MCF 10A (cell line): ENCODE data around the gene JSRP1. TPM values are rescaled to one million over a fixed set of nuclear protein-coding genes. Genes with fewer than 3 reads are reported as not detected.

Experiments used
- BruUV-seq: library from RNA; stranded (reverse); fragments of 400-500 nt; replicated peaks from 2 replicates; lab custom pipeline; 2021; lab: Mats Ljungman, UMichigan
- CTCF ChIA-PET: fragments of 300-600 bp; sonication (Branson Sonifier 250); formaldehyde crosslinking; extraction: SDS; loops from one replicate; lab custom pipeline; 2021; ENCODE audit warnings: antibody characterized with exemption, inconsistent platforms; lab: Yijun Ruan, JAX
- POLR2A ChIA-PET: fragments of 300-600, 350-650 bp; sonication (Branson Sonifier 250); formaldehyde crosslinking; extraction: SDS; loops from one replicate; lab custom pipeline; 2020; ENCODE audit warnings: antibody characterized with exemption, inconsistent platforms; lab: Yijun Ruan, JAX
- DNase-seq: peaks from one replicate; pipeline ENCODE4 v3.0.0-alpha.2; 2018; ENCODE audit not compliant: unreplicated experiment
- H3K27ac Mint-ChIP-seq: one replicate; pipeline ENCODE4 v1.8.0; 2022; ENCODE audit warnings: mild to moderate bottlenecking, low read depth, mixed read lengths; ENCODE audit not compliant: unreplicated experiment
- H3K27me3 Mint-ChIP-seq: one replicate; pipeline ENCODE4 v1.8.0; 2022; ENCODE audit warnings: mixed read lengths; ENCODE audit not compliant: insufficient read depth, unreplicated experiment
- H3K36me3 Mint-ChIP-seq: one replicate; pipeline ENCODE4 v1.8.0; 2022; ENCODE audit warnings: mild to moderate bottlenecking, moderate library complexity, mixed read lengths; ENCODE audit not compliant: insufficient read depth, unreplicated experiment
- H3K4me1 Mint-ChIP-seq: one replicate; pipeline ENCODE4 v1.8.0; 2022; ENCODE audit warnings: mixed read lengths; ENCODE audit not compliant: insufficient read depth, unreplicated experiment
- H3K4me3 Mint-ChIP-seq: one replicate; pipeline ENCODE4 v1.8.0; 2022; ENCODE audit warnings: mild to moderate bottlenecking, moderate library complexity, mixed read lengths; ENCODE audit not compliant: unreplicated experiment
- H3K9me3 Mint-ChIP-seq: one replicate; pipeline ENCODE4 v1.8.0; 2022; ENCODE audit warnings: mixed read lengths; ENCODE audit not compliant: unreplicated experiment
- CTCF ChIP-seq: fragments of 200-600 bp; IDR thresholded peaks from one replicate; pipeline ENCODE4 v1.8.0; 2022; ENCODE audit warnings: antibody characterized with exemption, mild to moderate bottlenecking; ENCODE audit not compliant: unreplicated experiment
- intact Hi-C: fragments of 100-400 bp; cut with micrococcal nuclease; formaldehyde crosslinking; loops from 2 replicates; pipeline ENCODE4 v1.14.1; 2022
- total RNA-seq: library from RNA; stranded (reverse); gene quantifications from 2 replicates; pipeline ENCODE4 v1.2.3, GENCODE V29; 2022

Gene JSRP1
- total RNA-seq, 1 experiment from 2014 or later, result 0.37 TPM

- TF ChIP-seq CTCF, result no peak
- CTCF ChIA-PET, result interaction anchor here (0.7 to 1.3 kb wide), 2 partner anchors 89 to 173 kb away, joined by 4 to 6 read pairs; no protein-coding TSS in a partner anchor
- no peak for DNase-seq
- BruUV-seq, result no TSS peak
- H3K27ac Mint-ChIP-seq, result no peak overlapping the region
- H3K4me1 Mint-ChIP-seq, result no peaks in the 10 kb centered on the region
- no peaks in the 10 kb centered on the region for H3K36me3 Mint-ChIP-seq
- H3K9me3 Mint-ChIP-seq, result no peaks in the 10 kb centered on the region
- H3K4me3 Mint-ChIP-seq, result no peak overlapping the region
- POLR2A ChIA-PET, result no interaction called here
- H3K27me3 Mint-ChIP-seq, result no peaks in the 10 kb centered on the region
- intact Hi-C loops, result no loop called here
These were observed 46.3 kb upstream of the JSRP1 start for GRCh38 chr19:2302319-2303210.

GRCh38 chr19:2300533-2300932 is 44.3 kb upstream of the JSRP1 start:
- no peak overlapping the region for H3K4me3 Mint-ChIP-seq
- no peak overlapping the region for H3K27ac Mint-ChIP-seq
- no peak for DNase-seq
- no peak for TF ChIP-seq CTCF
- H3K36me3 Mint-ChIP-seq, result no peaks in the 10 kb centered on the region
- CTCF ChIA-PET, result no interaction called here
- POLR2A ChIA-PET, result no interaction called here
- no peaks in the 10 kb centered on the region for H3K27me3 Mint-ChIP-seq
- no TSS peak for BruUV-seq
- no peaks in the 10 kb centered on the region for H3K9me3 Mint-ChIP-seq
- intact Hi-C loops, result no loop called here
- no peaks in the 10 kb centered on the region for H3K4me1 Mint-ChIP-seq

GRCh38 chr19:2296141-2296540 is 39.9 kb upstream of the JSRP1 start:
- Mint-ChIP-seq H3K27ac (no peak overlapping the region), H3K9me3 (no peaks in the 10 kb centered on the region), H3K4me3 (no peak overlapping the region), H3K27me3 (peaks cover 23% of the 10 kb centered on the region), H3K36me3 (no peaks in the 10 kb centered on the region), H3K4me1 (no peaks in the 10 kb centered on the region)
- BruUV-seq, result no TSS peak
- ChIA-PET POLR2A (no interaction called here), CTCF (no interaction called here)
- no peak for DNase-seq
- intact Hi-C loops, result no loop called here
- TF ChIP-seq CTCF, result no peak

GRCh38 chr19:2294687-2295335 is 38.6 kb upstream of the JSRP1 start:
- no peak for TF ChIP-seq CTCF
- H3K27me3 Mint-ChIP-seq, result peaks cover 23% of the 10 kb centered on the region
- CTCF ChIA-PET, result no interaction called here
- no TSS peak for BruUV-seq
- no peak overlapping the region for H3K27ac Mint-ChIP-seq
- H3K4me3 Mint-ChIP-seq, result no peak overlapping the region
- no peaks in the 10 kb centered on the region for H3K4me1 Mint-ChIP-seq
- DNase-seq, result no peak
- H3K9me3 Mint-ChIP-seq, result no peaks in the 10 kb centered on the region
- POLR2A ChIA-PET, result no interaction called here
- intact Hi-C loops, result no loop called here
- H3K36me3 Mint-ChIP-seq, result no peaks in the 10 kb centered on the region
